ENCODE measurements around the gene CCP110. TPM values are rescaled to one million over a fixed set of nuclear protein-coding genes. Genes with fewer than 3 reads are reported as not detected.
A peak's percentile ranks its signal among the peaks of the same experiment; 100 is the strongest.

CCP110 gene
- total and polyA plus RNA-seq, 2 donors from 2014 or later, result 3.5 to 14.5 TPM

DNA sequence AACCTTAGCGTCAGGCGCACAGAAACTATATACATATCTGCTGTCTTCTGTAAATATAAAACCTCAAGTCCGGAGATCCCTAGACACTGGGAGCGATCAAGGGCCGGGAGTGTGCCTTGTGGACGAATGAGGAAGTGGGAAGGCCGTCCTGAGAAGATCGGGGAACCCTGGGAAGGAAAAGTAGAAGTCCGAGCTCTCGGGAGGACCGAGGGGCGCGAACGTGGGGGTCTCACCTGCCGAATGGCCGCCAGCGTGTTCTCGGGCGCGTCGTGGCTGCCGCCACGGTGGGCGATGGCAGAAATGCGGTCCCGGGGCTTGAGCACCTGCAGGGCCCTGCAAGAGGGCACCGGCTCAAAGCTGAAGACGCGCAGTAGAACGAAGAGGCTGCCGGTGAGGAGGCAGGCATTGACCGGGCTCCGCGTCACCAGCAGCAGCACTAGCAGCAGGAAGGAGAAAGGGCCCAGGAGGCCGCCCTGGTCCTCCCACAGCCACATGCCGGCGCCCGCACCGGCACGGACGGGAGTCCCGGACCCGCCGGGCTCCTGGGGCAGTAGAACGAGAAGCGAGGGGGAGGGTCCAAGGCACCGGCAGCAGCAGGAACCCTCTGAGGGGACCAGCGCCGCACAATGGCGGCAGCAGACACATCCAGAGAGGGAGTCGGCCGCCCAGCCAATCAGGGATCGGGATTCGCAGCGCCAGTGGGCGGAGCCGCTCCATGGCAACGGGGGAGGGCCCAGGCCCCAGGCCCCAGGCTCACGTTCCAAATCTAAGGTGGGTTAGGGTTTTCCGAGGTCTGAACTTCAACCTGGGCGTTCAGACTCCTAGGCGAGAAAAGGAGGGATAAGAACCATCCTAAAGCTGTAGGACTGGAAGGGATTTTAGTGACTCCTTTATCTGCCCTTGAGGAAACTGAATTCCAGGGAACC lies 2.0 kb upstream of the CCP110 start, which contains the start of gene GDE1:
GDE1 (minus strand) TSS at position 628 of the 926 bp plus-strand sequence; CDS start at position 494, 134 bp downstream.
- Histone ChIP-seq H3K36me3 (ENCODE audit: control insufficient read depth in 2 of 3, insufficient read depth in 3 of 3, low read length in 3 of 3) (peaks cover 0 to 5% (median 0%) of the 10 kb centered on the region in 3 donors), H3K4me1 (ENCODE audit: control insufficient read depth in 2 of 3, insufficient read depth in 2 of 3, low read depth in 1 of 3, low read length in 3 of 3) (peaks cover 8 to 13% (median 8%) of the 10 kb centered on the region in 3 donors), H3K9ac (ENCODE audit: low read length in 3 of 3) (peak within 1 kb of the TSS; percentile 72 to 87 (median 80)), H3K9me3 (ENCODE audit: control insufficient read depth in 2 of 3, insufficient read depth in 1 of 3, low read length in 3 of 3) (no peaks in the 10 kb centered on the region), H3K27ac (ENCODE audit: low read depth in 2 of 2, low read length in 2 of 2) (peak within 1 kb of the TSS; percentile 74 to 89), H3K4me3 (ENCODE audit: low read length in 3 of 3) (peak within 1 kb of the TSS; percentile 74 to 88 (median 84)), H3K27me3 (ENCODE audit: control insufficient read depth, insufficient read depth, low read length) (no peaks in the 10 kb centered on the region)
- intact Hi-C loops (cut with DNase I), result no loop called here
- DNase-seq (peak; percentile 96 to 98 (median 97)), FAIRE-seq (peak; percentile 30)
- TF ChIP-seq, protein P1, sequence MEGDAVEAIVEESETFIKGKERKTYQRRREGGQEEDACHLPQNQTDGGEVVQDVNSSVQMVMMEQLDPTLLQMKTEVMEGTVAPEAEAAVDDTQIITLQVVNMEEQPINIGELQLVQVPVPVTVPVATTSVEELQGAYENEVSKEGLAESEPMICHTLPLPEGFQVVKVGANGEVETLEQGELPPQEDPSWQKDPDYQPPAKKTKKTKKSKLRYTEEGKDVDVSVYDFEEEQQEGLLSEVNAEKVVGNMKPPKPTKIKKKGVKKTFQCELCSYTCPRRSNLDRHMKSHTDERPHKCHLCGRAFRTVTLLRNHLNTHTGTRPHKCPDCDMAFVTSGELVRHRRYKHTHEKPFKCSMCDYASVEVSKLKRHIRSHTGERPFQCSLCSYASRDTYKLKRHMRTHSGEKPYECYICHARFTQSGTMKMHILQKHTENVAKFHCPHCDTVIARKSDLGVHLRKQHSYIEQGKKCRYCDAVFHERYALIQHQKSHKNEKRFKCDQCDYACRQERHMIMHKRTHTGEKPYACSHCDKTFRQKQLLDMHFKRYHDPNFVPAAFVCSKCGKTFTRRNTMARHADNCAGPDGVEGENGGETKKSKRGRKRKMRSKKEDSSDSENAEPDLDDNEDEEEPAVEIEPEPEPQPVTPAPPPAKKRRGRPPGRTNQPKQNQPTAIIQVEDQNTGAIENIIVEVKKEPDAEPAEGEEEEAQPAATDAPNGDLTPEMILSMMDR (IDR thresholded peaks at IDR 0.05; ENCODE audit: borderline replicate concordance, extremely low read depth, insufficient read depth), result peak; percentile 35

DNA sequence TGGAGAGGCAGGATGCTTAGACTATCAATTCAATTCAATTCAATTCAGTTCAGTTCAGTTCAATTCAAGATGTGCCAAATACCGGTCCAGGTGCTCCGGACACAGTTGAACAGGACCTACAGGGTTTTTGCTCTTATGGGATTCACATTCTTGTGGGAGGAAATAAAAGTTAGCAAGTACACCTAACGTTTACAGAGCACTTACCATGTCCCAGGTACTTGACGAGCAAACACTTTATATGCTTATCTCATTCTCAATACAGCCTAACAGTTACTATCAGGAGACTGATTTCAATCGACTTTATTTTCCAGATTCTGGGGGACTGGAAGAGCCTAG lies 1.4 kb upstream of the CCP110 start:
- Histone ChIP-seq H3K9me3 (ENCODE audit: control insufficient read depth in 2 of 3, insufficient read depth in 1 of 3, low read length in 3 of 3) (no peaks in the 10 kb centered on the region), H3K4me3 (ENCODE audit: low read length in 3 of 3) (peak overlapping the region in 2 of 3 donors; percentile 84 to 88), H3K27ac (ENCODE audit: low read depth in 2 of 2, low read length in 2 of 2) (peak overlapping the region in 1 of 2 donors; percentile 89), H3K27me3 (ENCODE audit: control insufficient read depth, insufficient read depth, low read length) (no peaks in the 10 kb centered on the region), H3K4me1 (ENCODE audit: control insufficient read depth in 2 of 3, insufficient read depth in 2 of 3, low read depth in 1 of 3, low read length in 3 of 3) (peaks cover 8 to 13% (median 8%) of the 10 kb centered on the region in 3 donors), H3K9ac (ENCODE audit: low read length in 3 of 3) (no peak overlapping the region), H3K36me3 (ENCODE audit: control insufficient read depth in 2 of 3, insufficient read depth in 3 of 3, low read length in 3 of 3) (no peaks in the 10 kb centered on the region)
- TF ChIP-seq, protein P1 (IDR thresholded peaks at IDR 0.05; ENCODE audit: borderline replicate concordance, extremely low read depth, insufficient read depth), result no peak
- intact Hi-C loops (cut with DNase I), result no loop called here
- FAIRE-seq (no peak), DNase-seq (no peak)

DNA sequence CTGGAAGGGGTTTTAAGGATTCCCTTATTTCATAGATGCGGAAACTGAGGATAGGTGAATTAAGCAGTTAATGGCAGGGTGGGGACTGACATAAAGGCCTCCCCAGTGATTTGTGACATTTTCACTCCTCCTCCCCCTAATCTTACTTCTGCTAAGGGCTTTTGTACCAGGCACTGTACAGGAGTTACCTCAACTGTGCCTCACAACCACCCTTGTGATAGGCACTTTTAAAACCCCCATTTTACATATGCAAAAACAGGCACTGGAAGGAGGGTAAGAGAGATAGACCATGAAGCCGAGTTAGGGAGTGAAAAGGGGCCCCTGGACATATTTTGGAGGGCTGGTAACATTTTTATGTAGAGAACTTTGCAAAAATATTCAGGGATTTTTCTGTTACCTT lies 982 bp upstream of the CCP110 start:
- DNase-seq (no peak), FAIRE-seq (no peak)
- no peak overlapping the region for H3K4me3 ChIP-seq (ENCODE audit: low read length in 3 of 3)
- TF ChIP-seq, protein P1 (IDR thresholded peaks at IDR 0.05; ENCODE audit: borderline replicate concordance, extremely low read depth, insufficient read depth), result no peak
- intact Hi-C loops (cut with DNase I), result no loop called here
- H3K36me3 ChIP-seq (ENCODE audit: control insufficient read depth in 2 of 3, insufficient read depth in 3 of 3, low read length in 3 of 3), result no peaks in the 10 kb centered on the region
- no peak overlapping the region for H3K27ac ChIP-seq (ENCODE audit: low read depth in 2 of 2, low read length in 2 of 2)
- H3K27me3 ChIP-seq (ENCODE audit: control insufficient read depth, insufficient read depth, low read length), result no peaks in the 10 kb centered on the region
- H3K9ac ChIP-seq (ENCODE audit: low read length in 3 of 3), result no peak overlapping the region
- H3K4me1 ChIP-seq (ENCODE audit: control insufficient read depth in 2 of 3, insufficient read depth in 2 of 3, low read depth in 1 of 3, low read length in 3 of 3), result peaks cover 8 to 13% (median 8%) of the 10 kb centered on the region in 3 donors
- no peaks in the 10 kb centered on the region for H3K9me3 ChIP-seq (ENCODE audit: control insufficient read depth in 2 of 3, insufficient read depth in 1 of 3, low read length in 3 of 3)

Measured in kidney (tissue), 14 donors.